Measurements from ENCODE around the gene DRD4. TPM values are rescaled to one million over a fixed set of nuclear protein-coding genes. Genes with fewer than 3 reads are reported as not detected.
"Not testable (repeated sequence)": the region's sequence is repeated elsewhere in the genome, so short reads cannot be mapped to it uniquely, and the experiment has no call there.

Gene DRD4
- total RNA-seq, 1 donor from 2014 or later, result 0.34 TPM

DNA sequence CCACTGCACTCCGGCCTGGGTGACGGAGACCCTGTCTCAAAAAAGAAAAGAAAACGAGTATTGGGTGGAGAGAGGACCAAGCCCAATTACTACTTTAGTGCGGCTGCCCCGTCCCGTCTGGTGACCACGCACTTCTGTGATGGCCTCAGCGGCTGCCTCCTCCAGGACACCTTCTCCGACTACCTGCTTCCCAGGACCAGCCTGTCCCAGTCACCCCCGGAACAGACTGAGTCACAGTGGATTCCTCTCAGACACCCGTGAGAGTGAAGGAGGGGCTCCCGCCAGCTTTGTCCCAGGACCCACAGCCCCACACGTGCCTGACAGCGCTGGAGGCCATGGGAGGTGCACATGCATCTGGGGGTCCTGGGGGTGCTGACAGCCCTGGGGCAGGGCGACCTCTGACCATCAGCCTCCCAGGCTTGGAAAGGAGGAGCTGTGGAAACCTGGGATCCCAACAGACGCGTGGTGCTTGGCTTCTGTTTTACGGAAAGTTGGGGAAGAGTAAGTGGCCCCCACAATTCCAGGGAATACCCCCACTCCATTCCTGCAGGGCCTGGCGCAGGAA lies 4.8 kb downstream of the DRD4 start:
- intact Hi-C loops (cut with micrococcal nuclease), result no loop called here

DNA sequence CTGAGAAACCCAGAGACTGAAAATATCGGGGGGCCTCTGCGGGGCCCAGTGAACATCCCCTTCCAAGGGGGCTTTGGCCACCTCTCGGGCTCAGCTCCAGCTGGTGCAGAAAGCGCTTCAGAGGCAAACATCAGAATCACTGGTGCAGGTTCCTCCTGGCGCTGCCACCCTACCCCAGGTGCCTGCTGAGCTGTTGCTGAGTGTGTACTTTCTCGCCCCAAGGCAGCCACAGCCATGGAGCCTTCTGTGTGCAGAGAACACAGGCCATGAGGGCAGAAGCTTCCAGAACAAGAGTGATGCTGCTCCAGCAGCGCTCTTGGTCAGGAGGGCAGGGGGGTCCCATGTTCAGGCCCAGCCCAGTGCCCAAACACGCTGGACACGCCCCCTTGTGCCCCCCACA lies 6.3 kb downstream of the DRD4 start:
- intact Hi-C loops (cut with micrococcal nuclease), result no loop called here

DNA sequence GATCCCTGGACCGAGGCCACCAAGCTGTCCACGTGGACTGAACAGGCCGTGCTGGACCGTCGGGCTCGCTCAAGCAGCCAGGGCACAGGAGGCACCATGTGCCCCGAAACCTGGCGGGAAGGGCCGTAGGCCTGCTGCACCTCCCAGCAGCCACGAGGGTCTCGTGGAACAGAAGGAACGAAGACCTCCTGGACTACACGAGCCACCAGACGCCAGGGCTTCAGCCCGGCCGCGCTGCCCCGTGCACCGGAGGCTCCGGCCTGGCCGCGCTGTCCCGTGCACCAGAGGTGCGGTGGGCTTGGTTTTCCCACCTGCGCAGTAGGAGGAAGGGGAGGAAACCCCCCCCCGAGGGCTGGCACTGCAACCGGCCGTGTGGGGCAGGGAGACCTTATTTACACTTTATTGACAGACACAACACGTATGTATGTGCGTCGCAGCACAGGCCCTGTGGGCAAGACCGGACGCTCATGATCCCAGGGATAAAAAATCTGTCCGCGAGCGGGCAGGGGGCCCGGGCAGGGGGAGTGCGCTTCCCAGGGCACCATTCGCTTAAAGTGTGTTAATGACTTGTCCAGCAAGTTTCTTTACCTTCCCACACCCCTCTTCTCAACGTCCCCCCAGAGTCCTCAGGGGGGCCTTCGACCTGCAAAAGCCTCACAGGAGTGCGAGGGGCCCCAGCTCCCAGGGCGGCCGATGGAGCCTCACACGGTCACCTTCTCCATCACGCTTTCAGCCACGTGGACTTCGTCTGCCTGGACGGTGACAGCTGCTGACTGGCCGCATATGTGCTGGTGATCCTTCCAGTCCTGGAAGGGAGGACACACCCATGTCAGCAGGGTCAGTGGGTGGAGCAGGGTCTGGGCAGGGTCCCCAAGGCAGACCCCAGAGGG lies 7.0 kb downstream of the DRD4 start:
- intact Hi-C loops (cut with micrococcal nuclease), result no loop called here

DNA sequence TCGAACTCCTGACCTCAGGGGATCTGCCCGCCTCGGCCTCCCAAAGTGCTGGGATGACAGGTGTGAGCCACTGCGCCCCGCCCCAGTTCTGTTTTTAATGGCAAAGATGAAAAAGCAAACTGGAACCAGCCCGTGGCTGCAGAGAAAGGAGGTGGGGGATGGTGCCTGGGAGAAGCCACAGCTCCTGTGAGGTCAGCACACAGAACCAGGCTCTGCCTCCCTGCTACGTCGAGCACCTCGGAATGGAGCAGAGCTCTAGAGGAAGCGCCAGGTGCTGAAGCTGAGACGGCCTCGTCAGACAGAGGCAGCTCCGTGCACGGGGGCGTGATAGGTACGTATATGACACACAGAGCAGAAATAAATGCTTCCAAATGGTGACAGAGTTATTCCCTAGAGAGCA lies 8.5 kb downstream of the DRD4 start:
- intact Hi-C loops (cut with micrococcal nuclease), result no loop called here

DNA sequence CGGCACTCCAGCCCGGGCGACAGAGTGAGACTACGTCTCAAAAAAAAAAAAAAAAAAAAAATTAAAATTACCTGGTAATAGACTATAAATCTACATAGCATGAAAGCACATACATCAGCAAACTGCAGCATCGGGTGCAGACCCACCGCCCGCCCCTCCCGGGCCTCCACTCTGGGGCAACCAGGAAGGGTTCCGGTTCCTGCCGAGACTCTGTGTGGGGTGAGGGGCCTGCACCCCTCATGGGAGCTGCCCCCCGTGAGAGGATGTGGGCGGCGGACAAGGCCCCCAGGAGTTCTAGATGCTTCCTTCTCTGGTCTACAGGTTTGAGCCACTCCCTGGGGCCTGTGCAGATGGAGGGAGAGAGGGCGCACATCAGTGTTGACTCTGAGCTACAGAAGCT lies 9.1 kb downstream of the DRD4 start:
- intact Hi-C loops (cut with micrococcal nuclease), result no loop called here

DNA sequence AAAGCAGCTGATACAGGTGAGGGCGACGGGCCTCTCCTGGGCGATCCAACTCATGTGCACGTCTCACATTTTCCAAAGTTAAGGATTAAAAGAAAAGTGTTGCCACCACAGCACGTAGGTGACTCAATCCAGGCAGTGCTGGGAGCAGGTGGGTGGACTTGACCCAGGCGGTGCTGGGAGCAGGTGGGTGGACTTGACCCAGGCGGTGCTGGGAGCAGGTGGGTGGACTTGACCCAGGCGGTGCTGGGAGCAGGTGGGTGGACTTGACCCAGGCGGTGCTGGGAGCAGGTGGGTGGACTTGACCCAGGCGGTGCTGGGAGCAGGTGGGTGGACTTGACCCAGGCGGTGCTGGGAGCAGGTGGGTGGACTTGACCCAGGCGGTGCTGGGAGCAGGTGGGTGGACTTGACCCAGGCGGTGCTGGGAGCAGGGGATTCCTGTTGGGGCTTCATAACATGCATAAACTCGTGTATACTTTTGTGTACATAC lies 10.6 kb downstream of the DRD4 start:
- intact Hi-C loops (cut with micrococcal nuclease), result not testable (repeated sequence)

DNA sequence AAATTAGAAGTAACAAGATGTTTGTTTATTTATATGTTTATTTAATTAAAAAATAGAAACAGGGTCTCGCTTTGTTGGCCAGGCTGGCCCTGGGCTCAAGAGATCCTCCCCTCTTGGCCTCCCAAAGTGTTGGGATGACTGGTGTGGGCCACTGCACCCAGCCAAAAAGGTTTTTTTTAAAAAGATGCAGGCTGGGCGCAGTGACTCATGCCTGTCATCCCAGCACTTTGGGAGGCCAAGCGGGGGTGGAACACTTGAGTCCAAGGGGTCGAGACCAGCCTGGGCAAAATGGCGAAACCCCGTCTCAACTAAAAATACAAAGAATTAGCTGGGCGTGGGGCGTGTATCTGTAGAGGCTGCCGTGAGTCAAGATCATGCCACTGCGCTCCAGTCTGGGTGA lies 13.4 kb downstream of the DRD4 start:
- intact Hi-C loops (cut with micrococcal nuclease), result no loop called here

DNA sequence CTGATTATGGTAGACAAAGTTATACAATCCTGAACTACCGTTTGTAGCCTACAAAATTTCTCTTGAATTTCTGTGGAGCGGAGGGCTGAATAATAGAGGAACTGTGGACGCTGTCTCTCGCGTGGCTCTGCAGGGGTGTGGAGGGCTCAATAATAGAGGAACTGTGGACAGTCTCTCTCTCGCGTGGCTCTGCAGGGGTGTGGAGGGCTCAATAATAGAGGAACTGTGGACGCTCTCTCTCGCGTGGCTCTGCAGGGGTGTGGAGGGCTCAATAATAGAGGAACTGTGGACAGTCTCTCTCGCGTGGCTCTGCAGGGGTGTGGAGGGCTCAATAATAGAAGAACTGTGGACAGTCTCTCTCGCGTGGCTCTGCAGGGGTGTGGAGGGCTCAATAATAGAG lies 16.1 kb downstream of the DRD4 start:
- intact Hi-C loops (cut with micrococcal nuclease), result not testable (repeated sequence)

DNA sequence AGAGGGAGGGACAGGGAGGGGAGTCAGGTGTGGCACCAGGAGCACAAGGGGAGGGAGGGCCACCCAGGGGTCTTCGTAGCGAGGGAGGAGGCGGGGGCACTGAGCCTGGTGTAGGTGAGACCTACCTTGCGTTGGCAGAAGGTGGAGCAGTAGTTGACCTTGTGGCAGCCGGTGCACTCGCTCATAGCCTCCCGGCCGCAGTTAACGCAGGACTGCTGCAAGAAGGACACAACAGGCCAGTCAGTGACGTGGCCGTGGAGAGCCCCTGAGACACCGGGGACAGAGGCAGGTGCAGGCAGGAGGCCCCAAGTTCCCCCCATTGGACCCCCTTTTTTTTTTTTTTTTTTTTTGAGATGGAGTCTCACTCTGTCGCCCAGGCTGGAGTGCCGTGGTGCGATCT lies 16.8 kb downstream of the DRD4 start:
- intact Hi-C loops (cut with micrococcal nuclease), result no loop called here

DNA sequence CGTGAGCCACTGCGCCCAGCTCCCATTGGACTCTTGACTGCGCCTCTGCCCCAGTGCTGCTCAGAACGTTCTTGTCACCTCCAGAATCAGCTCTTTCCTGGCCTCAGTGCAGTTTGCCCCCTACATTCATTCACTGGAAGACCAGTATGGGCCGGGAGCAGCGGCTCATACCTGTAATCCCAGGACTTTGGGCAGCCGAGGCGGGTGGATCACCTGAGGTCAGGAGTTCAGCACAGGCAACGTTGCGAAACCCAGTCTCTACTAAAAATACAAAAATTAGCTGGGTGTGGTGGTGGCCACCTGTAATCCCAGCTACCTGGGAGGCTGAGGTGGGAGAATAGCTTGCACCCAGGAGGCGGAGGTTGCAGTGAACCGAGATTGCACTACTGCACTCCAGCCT lies 17.4 kb downstream of the DRD4 start:
- intact Hi-C loops (cut with micrococcal nuclease), result not testable (repeated sequence)

DNA sequence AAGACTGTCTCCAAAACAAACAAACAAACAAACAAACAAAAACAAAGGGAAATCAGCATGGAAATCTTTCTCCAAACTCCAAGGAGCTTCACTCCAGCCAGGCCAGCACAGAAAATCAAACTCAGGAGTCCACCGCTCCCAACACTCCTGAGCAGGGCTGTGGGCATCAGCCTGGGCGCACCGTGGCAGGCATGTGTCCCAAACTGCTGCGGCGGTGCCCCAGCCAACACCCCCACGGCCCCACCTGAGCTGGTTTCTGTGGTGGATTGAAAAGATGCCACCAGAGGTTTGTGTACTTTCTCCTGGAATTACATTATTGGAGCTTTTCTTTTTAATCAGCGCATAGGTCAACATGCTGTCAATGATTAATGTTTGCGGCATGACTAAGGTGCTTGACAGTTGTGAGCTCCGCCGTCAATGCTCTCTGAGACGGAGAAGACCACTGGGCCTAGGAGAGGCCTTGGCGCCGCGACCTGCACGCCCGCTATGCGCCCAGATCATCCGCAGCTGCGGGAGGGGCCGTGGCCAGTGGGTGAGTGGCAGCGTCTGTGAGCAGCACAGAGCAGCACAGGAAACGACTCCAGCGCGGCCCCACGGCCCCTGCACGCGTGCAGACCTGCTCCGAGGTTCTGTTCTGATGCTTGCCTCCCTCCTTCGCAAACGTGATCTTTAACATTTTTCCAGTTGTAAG lies 18.1 kb downstream of the DRD4 start:
- intact Hi-C loops (cut with micrococcal nuclease), result no loop called here

DNA sequence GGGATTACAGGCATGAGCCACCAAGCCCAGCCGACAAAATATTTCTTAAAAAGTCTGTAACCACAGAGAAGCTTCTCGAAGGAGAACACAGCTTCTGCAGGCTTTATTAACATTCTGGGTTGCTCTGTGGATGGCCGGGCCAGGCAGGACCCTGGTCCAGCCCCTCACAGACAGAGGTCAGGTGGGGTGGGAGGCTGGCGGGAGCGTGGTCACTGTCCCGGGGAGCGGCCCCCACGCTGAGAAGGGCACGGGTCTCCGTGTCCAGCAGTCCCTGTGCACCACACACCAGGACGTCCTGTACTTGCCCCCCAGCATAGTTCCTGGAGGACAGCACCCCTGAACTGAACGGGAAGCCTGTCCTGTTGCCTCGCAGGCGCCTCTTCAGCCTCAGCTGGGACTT lies 19.4 kb downstream of the DRD4 start:
- intact Hi-C loops (cut with micrococcal nuclease), result no loop called here

DNA sequence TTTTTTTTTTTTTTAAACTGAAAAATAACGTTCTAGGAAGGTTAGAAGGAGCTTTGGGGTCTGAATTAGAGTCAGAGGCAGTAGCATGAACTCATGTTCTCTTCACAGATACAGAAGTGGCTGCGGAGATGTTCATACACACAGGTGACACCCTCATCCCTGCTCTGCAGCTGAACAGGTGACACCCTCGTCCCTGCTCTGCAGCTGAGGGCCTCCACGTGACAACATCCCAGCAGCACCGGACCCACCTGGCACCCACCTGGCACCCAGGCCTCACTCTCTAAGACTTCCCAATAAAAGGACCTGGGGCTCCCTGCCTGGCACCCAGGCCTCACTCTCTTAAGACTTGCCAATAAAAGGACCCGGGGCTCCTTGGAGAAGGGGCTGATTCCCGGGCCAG lies 19.8 kb downstream of the DRD4 start:
- intact Hi-C loops (cut with micrococcal nuclease), result no loop called here

DNA sequence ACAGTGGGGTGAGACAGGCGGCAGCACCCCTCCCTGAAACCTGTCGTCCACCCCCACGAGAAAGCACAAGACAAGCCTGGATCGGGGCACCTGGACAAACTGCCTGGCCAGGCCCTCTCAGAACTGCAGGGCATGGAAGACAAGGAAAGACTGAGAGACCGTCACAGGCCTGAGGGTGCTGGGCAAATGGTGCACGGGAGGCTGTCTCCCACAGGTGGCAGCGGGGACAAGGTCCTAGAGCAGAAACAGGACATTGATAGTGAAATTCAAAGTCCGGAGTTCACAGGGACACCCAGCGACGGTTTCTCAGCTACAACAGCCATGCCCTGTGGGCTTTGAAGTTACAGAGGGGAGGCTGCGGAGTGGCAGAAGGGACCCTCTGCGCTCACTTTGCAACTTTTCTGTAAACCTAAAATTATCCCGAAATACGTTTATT lies 20.6 kb downstream of the DRD4 start:
- intact Hi-C loops (cut with micrococcal nuclease), result no loop called here

DNA sequence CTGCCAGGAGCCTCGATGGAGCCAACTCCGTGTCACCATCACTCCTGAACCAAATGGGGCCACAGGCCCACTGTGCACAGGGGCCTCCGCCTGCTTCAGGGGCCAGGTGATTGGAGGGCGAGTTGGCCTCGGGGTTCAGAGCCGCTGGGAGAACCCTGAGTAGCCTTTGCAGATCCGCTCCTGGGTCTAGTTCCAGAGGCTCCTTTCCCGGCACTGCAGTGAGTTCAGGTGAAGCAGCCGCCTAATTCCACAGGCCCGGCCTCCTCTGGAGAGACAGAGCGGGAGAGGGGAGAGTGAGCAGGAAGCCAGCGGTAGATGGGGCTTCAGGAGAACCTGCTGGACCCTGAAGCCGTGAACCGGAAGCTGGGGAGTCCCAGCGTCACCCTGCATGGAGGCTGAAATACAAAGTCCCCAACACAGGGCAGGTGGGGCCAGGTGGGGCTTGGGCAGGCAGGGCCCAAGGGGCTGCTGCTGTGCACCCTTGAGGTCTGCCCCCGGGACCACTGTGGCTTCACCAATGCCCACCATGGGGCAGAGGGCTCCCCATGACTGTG lies 22.5 kb downstream of the DRD4 start:
- intact Hi-C loops (cut with micrococcal nuclease), result no loop called here

DNA sequence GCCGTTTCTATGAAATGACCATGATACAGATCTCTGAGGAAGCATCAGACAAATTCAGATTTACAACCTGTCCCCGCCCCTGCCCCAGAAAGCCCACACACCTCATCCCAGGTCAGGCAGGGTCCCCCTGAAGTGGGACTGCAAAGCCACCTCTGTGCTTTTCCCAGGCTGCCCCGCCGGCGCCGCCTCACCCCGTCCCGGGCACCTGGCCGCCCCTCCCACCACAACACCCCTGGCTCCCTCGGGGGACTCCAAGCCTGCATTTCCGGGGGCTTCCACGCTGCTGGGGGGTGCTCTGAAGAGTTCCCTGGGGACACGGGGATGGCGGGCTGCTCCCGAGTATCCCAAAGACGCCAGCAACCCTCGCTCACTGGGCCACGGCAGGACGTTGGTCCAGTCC lies 23.2 kb downstream of the DRD4 start:
- intact Hi-C loops (cut with micrococcal nuclease), result no loop called here

DNA sequence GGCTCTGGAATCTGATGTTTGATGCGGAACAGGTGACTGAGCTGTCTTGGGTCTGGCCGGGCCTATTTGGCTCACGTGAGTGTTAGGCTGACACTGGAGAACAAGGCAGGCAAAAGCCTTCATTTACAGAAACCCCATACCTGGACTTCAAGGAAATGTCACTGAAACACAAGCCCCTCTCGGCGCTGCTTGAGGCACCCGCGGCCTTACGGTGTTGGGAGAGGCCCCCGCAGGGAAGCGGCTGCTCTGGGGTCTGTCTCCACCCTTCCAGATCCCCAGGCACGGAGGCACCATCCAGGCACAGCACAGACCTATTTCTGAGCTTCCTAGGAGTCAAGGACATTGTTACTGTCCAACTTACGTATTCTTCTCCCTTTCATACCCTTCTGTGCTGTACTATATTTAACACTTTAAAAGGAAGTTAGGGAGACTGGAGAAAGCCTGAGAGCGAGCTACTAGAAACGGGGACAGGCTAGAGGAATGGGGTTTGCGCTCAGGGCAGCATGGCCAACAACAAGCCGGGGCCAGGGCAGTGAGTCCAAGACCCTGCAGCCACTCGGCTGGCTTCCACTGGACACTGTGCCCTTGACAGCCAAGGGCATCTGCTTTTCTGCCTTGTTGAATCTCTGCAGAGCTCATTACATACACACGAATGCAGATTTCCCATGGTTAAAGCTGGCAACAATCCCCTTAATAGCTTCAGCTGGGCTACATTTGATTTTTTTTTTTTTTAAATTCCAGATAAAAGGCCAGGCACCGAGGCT lies 23.8 kb downstream of the DRD4 start:
- intact Hi-C loops (cut with micrococcal nuclease), result no loop called here

DNA sequence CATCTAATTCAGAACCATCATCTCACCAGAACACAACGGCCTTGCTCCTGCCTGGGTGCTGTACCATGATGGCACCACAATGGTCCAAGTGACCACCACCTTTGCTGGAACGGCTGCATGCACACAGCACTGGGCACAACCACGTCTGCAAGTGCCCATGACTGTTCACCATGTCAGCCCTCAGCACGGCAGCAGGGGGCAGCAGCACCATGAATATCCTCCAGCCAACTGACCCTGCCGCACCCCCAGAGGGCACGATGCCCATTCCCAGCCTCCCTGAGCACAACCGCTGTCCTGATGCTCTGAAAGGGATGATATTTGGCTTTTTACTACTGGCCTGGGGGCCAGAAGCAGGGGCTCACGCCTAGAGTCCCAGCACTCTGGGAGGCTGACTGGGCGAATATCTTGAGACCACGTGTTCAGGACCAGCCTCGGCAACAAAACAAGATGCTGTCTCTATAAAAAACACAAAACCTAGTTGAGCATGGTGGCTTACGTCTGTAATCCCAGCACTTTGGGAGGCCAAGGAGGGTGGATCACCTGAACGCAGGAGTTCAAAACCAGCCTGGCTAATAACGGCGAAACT lies 25.7 kb downstream of the DRD4 start:
- intact Hi-C loops (cut with micrococcal nuclease), result loop anchor here (1.0 kb wide), 2 partner anchors 61 to 103 kb away; no protein-coding TSS in a partner anchor

DNA sequence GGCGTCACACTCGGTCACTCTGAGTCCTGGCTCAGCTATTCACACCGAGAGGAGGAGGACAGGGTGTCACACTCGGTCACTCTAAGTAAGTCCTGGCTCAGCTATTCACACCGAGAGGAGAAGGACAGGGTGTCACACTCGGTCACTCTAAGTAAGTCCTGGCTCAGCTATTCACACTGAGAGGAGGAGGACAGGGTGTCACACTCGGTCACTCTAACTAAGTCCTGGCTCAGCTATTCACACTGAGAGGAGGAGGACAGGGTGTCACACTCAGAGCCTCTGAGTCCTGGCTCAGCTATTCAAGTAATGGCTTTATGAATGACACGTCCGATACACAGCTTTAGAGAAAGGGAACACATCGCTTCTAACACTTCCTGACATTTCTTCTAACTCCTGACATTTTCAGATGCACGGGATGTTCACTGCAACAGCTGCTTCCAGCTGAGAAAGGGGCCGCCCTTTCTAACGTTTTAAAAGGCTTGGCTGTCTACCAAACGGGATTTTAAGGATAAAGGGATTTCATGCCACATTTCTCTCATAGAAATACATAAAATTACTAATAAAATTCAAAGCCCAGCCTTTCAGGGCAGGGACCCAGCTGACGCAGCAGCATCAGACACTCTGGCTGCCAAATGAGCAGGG lies 28.1 kb downstream of the DRD4 start:
- intact Hi-C loops (cut with micrococcal nuclease), result no loop called here

DNA sequence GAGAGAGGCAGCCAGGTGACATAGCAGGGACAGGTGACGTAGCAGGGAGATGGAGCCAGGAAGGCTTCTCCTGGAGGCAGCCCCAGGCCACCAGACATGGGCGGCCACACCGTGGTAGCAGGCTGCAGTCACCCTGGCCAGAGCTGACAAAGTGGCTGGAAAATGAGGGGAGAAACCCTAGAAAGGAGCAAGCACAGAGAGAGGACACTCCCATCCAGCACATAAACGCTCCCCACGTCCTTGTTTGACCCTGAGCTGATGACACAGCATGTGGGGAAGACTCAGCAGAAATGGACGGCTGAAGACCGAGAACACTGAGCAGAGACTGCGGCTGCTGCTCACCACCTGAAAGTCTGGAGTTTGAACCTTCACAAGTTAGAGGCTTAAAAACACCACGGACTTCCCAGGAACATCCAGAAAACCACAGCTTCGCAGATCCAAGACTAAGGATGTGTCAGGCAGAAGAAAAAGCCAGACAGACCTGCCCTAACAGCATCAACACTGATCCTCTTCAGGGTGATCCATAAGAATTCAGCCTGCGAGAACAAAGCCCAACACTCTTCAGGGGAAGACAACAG lies 28.7 kb downstream of the DRD4 start:
- intact Hi-C loops (cut with micrococcal nuclease), result no loop called here

Measured in T-helper 1 cell treated with Interleukin-12 subunit alpha and Interleukin-12 subunit beta and Interleukin-4 antibody, amounts not matched to agents 30 ng/mL and 1 ng/mL, for 36 hours (primary cell).